GM23248 (cell line): ENCODE measurements around the gene SLC9A9. TPM values are rescaled to one million over a fixed set of nuclear protein-coding genes. Genes with fewer than 3 reads are reported as not detected.
A peak's percentile ranks its signal among the peaks of the same experiment; 100 is the strongest.

ENCODE experiments used
- DNase-seq: peaks from one replicate; pipeline ENCODE4 v3.0.0-alpha.2; 2015
- H2AFZ ChIP-seq: fragments of 200-600 bp; sonication (generic); 2 replicates; pipeline ENCODE4 v1.6.1; 2016; ENCODE audit warnings: antibody characterized with exemption
- H3F3A ChIP-seq: fragments of 200-600 bp; sonication (generic); 2 replicates; pipeline ENCODE4 v1.6.1; 2016; ENCODE audit warnings: mild to moderate bottlenecking, antibody characterized with exemption, mixed run types; ENCODE audit not compliant: insufficient read depth
- H3K27ac ChIP-seq: fragments of 200-600 bp; sonication (generic); 2 replicates; pipeline ENCODE4 v1.5.1; 2016; ENCODE audit warnings: mild to moderate bottlenecking
- H3K27me3 ChIP-seq: fragments of 200-600 bp; sonication (generic); replicated peaks from 2 replicates; pipeline ENCODE4 v1.6.1; 2016; ENCODE audit warnings: mild to moderate bottlenecking; ENCODE audit not compliant: insufficient read depth
- H3K36me3 ChIP-seq: fragments of 200-600 bp; sonication (generic); 2 replicates; pipeline ENCODE4 v1.6.1; 2016; ENCODE audit warnings: low read depth, mild to moderate bottlenecking
- H3K4me1 ChIP-seq: fragments of 200-600 bp; sonication (generic); 2 replicates; pipeline ENCODE4 v1.6.1; 2016; ENCODE audit warnings: mild to moderate bottlenecking; ENCODE audit not compliant: insufficient read depth
- H3K4me2 ChIP-seq: fragments of 200-600 bp; sonication (generic); one replicate; pipeline ENCODE4 v1.6.1; 2016; ENCODE audit warnings: mild to moderate bottlenecking; ENCODE audit not compliant: unreplicated experiment
- H3K4me3 ChIP-seq: fragments of 200-600 bp; sonication (generic); 2 replicates; pipeline ENCODE4 v1.5.1; 2016; ENCODE audit warnings: mild to moderate bottlenecking
- H3K79me2 ChIP-seq: fragments of 200-600 bp; sonication (generic); 2 replicates; pipeline ENCODE4 v1.6.1; 2016; ENCODE audit warnings: mild to moderate bottlenecking; ENCODE audit not compliant: insufficient read depth
- H3K9ac ChIP-seq: fragments of 200-600 bp; sonication (generic); 2 replicates; pipeline ENCODE4 v1.6.1; 2016; ENCODE audit warnings: mild to moderate bottlenecking
- H3K9me2 ChIP-seq: fragments of 200-600 bp; sonication (generic); 2 replicates; pipeline ENCODE4 v1.6.1; 2016; ENCODE audit warnings: mixed run types, mild to moderate bottlenecking, moderate library complexity; ENCODE audit not compliant: insufficient read depth
- H3K9me3 ChIP-seq: fragments of 200-600 bp; sonication (generic); one replicate; pipeline ENCODE4 v1.6.1; 2017; ENCODE audit warnings: low read depth
- H4K20me1 ChIP-seq: fragments of 200-600 bp; sonication (generic); 2 replicates; pipeline ENCODE4 v1.6.0; 2016; ENCODE audit not compliant: insufficient read depth
- EZH2 ChIP-seq: fragments of 200-600 bp; sonication (generic); IDR thresholded peaks from 2 replicates; pipeline ENCODE4 v1.6.1; 2018; ENCODE audit warnings: antibody characterized with exemption, mild to moderate bottlenecking; ENCODE audit not compliant: insufficient read depth, poor library complexity, severe bottlenecking
- EZH2phosphoT487 ChIP-seq: fragments of 200-600 bp; sonication (generic); IDR thresholded peaks from 2 replicates; pipeline ENCODE4 v1.6.1; 2018; ENCODE audit warnings: antibody characterized with exemption, moderate library complexity, mild to moderate bottlenecking, low read depth; ENCODE audit not compliant: insufficient read depth
- WGBS, 2 experiments: methylation state at CpG; one replicate each; pipeline ENCODE4 v1.1.6; 2015 to 2017; ENCODE audit warnings: low lambda C conversion rate in 2 of 2, low coverage in 1 of 2; ENCODE audit errors: missing lambda C conversion rate in 2 of 2; 5-methylcytosine and 5-hydroxymethylcytosine counted together
- in situ Hi-C: fragments of 300-500 bp; cut with MboI; formaldehyde crosslinking; loops from 2 replicates; pipeline ENCODE4 v1.15.0; 2020
- polyA plus RNA-seq: library from polyadenylated mRNA; unstranded; fragments of >200 nt; fragmentation: Nextera tagmentation; extraction: Ambion mirVana; gene quantifications from 2 replicates; pipeline ENCODE4 v1.2.1, GENCODE V29; 2016
- total RNA-seq: library from RNA; depleted of rRNA; stranded (reverse); fragments of >200 nt; shearing (Covaris generic); gene quantifications from 2 replicates; pipeline ENCODE4 v1.2.3, GENCODE V29; 2014

SLC9A9 gene
- total and polyA plus RNA-seq, 2 experiments from 2014 or later, result 2.8 to 3.2 TPM

- H3K27ac ChIP-seq, result no peak overlapping the region
- H3K4me2 ChIP-seq, result no peak overlapping the region
- H3K9me3 ChIP-seq, result no peaks in the 10 kb centered on the region
- H3F3A ChIP-seq, result no peaks in the 10 kb centered on the region
- no peaks in the 10 kb centered on the region for H3K36me3 ChIP-seq
- no peaks in the 10 kb centered on the region for H3K79me2 ChIP-seq
- no peak overlapping the region for H3K9ac ChIP-seq
- no peak for TF ChIP-seq EZH2
- no peaks in the 10 kb centered on the region for H3K9me2 ChIP-seq
- H4K20me1 ChIP-seq, result no peaks in the 10 kb centered on the region
- no peaks in the 10 kb centered on the region for H3K27me3 ChIP-seq
- in situ Hi-C loops, result no loop called here
- H3K4me1 ChIP-seq, result peaks cover 8% of the 10 kb centered on the region; the same call in 1 of the 2 replicates
- WGBS, 2 experiments, result 70 to 86% methylated on average over 2 of the region's 2 CpGs
- DNase-seq, result no peak
- H3K4me3 ChIP-seq, result no peak overlapping the region
- no peak overlapping the region for H2AFZ ChIP-seq
These were observed 623.6 kb downstream of the SLC9A9 start for GRCh38 chr3:143224716-143225115.

- WGBS, 2 experiments, result 100% methylated on average over 1 of the region's 1 CpG
- H3K9me2 ChIP-seq, result no peaks in the 10 kb centered on the region
- no peaks in the 10 kb centered on the region for H3K79me2 ChIP-seq
- H3K4me1 ChIP-seq, result peaks cover 8% of the 10 kb centered on the region; the same call in 1 of the 2 replicates
- in situ Hi-C loops, result no loop called here
- no peaks in the 10 kb centered on the region for H4K20me1 ChIP-seq
- TF ChIP-seq EZH2 (no peak), EZH2phosphoT487 (no peak)
- no peak overlapping the region for H3K4me2 ChIP-seq
- no peaks in the 10 kb centered on the region for H3K27me3 ChIP-seq
- no peaks in the 10 kb centered on the region for H3K9me3 ChIP-seq
- H3F3A ChIP-seq, result no peaks in the 10 kb centered on the region
- H3K4me3 ChIP-seq, result no peak overlapping the region
- no peak overlapping the region for H3K27ac ChIP-seq
- no peak for DNase-seq
- H2AFZ ChIP-seq, result no peak overlapping the region
- H3K9ac ChIP-seq, result no peak overlapping the region
- no peaks in the 10 kb centered on the region for H3K36me3 ChIP-seq
These were observed 625.3 kb downstream of the SLC9A9 start for GRCh38 chr3:143222981-143223380.

- no peaks in the 10 kb centered on the region for H3K9me3 ChIP-seq
- WGBS, 2 experiments, result 56% methylated on average over 3 of the region's 3 CpGs
These were observed 625.8 kb downstream of the SLC9A9 start for GRCh38 chr3:143222505-143222904.

GRCh38 chr3:143221446-143221845, 626.8 kb downstream of the SLC9A9 start:
- no peaks in the 10 kb centered on the region for H3F3A ChIP-seq
- H3K4me1 ChIP-seq, result peaks cover 8% of the 10 kb centered on the region; the same call in 1 of the 2 replicates
- no peaks in the 10 kb centered on the region for H3K9me2 ChIP-seq
- H3K9me3 ChIP-seq, result no peaks in the 10 kb centered on the region
- H3K4me2 ChIP-seq, result no peak overlapping the region
- H3K27me3 ChIP-seq, result no peaks in the 10 kb centered on the region
- no peak overlapping the region for H3K27ac ChIP-seq
- 67 to 78% methylated on average over 3 of the region's 3 CpGs for WGBS, 2 experiments
- DNase-seq, result no peak
- no peaks in the 10 kb centered on the region for H4K20me1 ChIP-seq
- H3K4me3 ChIP-seq, result no peak overlapping the region
- no peak overlapping the region for H3K9ac ChIP-seq
- in situ Hi-C loops, result no loop called here
- H3K36me3 ChIP-seq, result no peaks in the 10 kb centered on the region
- no peaks in the 10 kb centered on the region for H3K79me2 ChIP-seq
- TF ChIP-seq EZH2phosphoT487 (no peak), EZH2 (no peak)
- H2AFZ ChIP-seq, result no peak overlapping the region

More at GRCh38 chr3:143222505-143222904, 625.8 kb downstream of the SLC9A9 start:
- H4K20me1 ChIP-seq, result no peaks in the 10 kb centered on the region
- in situ Hi-C loops, result no loop called here
- H3K36me3 ChIP-seq, result no peaks in the 10 kb centered on the region
- peak; percentile 31 for DNase-seq
- no peaks in the 10 kb centered on the region for H3K79me2 ChIP-seq
- H3K9ac ChIP-seq, result no peak overlapping the region
- H3K4me2 ChIP-seq, result no peak overlapping the region
- H3K27ac ChIP-seq, result no peak overlapping the region
- H3F3A ChIP-seq, result no peaks in the 10 kb centered on the region
- no peak overlapping the region for H3K4me3 ChIP-seq
- no peaks in the 10 kb centered on the region for H3K27me3 ChIP-seq
- peak overlapping the region; percentile 7; the same call in 1 of the 2 replicates for H2AFZ ChIP-seq
- H3K4me1 ChIP-seq, result peaks cover 8% of the 10 kb centered on the region; the same call in 1 of the 2 replicates
- H3K9me2 ChIP-seq, result no peaks in the 10 kb centered on the region
- no peak for TF ChIP-seq EZH2

- Histone ChIP-seq H3K27ac (no peak overlapping the region), H3F3A (no peaks in the 10 kb centered on the region), H3K9ac (no peak overlapping the region), H3K4me3 (no peak overlapping the region), H3K9me2 (no peaks in the 10 kb centered on the region), H3K36me3 (no peaks in the 10 kb centered on the region), H3K9me3 (no peaks in the 10 kb centered on the region), H3K4me1 (peaks cover 8% of the 10 kb centered on the region; the same call in 1 of the 2 replicates), H3K4me2 (no peak overlapping the region), H4K20me1 (no peaks in the 10 kb centered on the region), H2AFZ (no peak overlapping the region), H3K79me2 (no peaks in the 10 kb centered on the region), H3K27me3 (no peaks in the 10 kb centered on the region)
- TF ChIP-seq EZH2phosphoT487, result no peak
- no peak for TF ChIP-seq EZH2
- in situ Hi-C loops, result no loop called here
- no peak for DNase-seq
- 91 to 92% methylated on average over 3 of the region's 3 CpGs for WGBS, 2 experiments
These were observed 627.5 kb downstream of the SLC9A9 start for GRCh38 chr3:143220741-143221140.
